Measurements from ENCODE around the gene PPIP5K1. TPM values are rescaled to one million over a fixed set of nuclear protein-coding genes. Genes with fewer than 3 reads are reported as not detected.
A peak's percentile ranks its signal among the peaks of the same experiment; 100 is the strongest.

PPIP5K1 gene
- total and polyA plus RNA-seq, 2 of the 4 experiments (the other 2 are of a cell fraction), result 12.7 to 14.2 TPM

DNA sequence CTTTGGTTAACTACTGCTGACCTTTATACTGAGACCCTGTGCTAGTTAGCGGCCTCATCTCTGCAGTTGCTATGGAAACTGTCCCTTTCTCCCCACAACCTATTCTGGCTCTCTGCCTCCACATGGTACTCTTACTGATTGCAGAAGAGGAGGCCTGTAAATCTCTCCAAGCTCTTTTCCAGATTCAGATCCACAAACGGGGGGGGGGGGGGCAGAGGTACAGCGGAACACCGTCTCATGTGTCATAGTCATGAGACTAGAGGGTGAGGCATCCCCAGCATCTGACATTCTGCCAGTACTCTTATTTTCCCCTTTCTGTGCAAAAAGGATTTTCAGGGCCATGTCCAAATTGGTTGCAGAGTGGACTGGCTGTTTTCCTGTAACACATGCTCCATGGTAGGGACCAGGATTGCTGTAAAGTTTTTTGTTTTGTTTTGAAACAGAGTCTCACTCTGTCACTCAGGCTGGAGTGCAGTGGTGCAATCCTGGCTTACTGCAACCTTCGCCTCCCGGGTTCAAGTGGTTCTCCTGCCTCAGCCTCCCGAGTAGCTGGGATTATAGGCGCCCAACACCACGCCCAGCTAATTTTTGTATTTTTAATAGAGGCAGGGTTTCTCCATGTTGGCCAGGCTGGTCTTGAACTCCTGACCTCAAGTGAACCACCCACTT, 80.9 kb downstream of the PPIP5K1 start (continued):
- no peak for TF ChIP-seq SMC3 (IDR thresholded peaks at IDR 0.05; ENCODE audit: low read depth, low read length)

DNA sequence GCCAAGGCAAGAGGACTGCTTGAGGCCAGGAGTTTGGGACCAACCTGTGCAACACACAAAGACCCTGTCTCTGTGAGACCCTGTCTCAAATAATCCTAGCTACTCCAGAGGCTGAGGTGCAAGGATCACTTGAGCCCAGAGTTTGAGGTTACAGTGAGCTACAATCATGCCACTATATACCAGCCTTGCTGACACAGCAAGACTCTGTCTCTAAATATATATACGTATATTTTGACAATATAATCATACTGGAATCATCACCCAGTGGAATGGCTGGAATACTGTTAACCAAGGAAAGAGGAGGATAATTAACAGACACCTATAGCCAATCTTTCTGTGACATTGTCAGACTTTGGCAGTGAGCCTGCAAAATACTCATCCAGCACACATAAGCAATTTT, 81.6 kb downstream of the PPIP5K1 start:
- Histone ChIP-seq H3K4me1 (ENCODE audit: control insufficient read depth, insufficient read depth, low read length) (peaks cover 11% of the 10 kb centered on the region), H3K9ac (ENCODE audit: low read depth, low read length) (no peak overlapping the region), H3K9me3 (ENCODE audit: control insufficient read depth, insufficient read depth, low read length) (no peaks in the 10 kb centered on the region), H3K14ac (replicated peaks; ENCODE audit: low read depth, low read length) (peak overlapping the region; percentile 56; the same call in 1 of the 2 replicates), H2BK5ac (ENCODE audit: low read depth, low read length, poor library complexity, severe bottlenecking) (peak overlapping the region; percentile 20), H2BK15ac (ENCODE audit: low read depth, low read length) (no peak overlapping the region), H3K79me1 (ENCODE audit: low read depth in 1 of 2, low read length in 2 of 2) (peaks cover 0 to 15% of the 10 kb centered on the region in 2 experiments; a peak in 3 of 4 replicates), H2AK9ac (replicated peaks; ENCODE audit: low read depth, low read length, poor library complexity) (no peak overlapping the region), H3K18ac (ENCODE audit: low read depth, low read length) (no peak overlapping the region), H3K4me3 (ENCODE audit: insufficient read depth, low read depth, low read length) (no peak overlapping the region), H3K23ac (ENCODE audit: low read depth, low read length) (peak overlapping the region; percentile 74; the same call in 1 of the 2 replicates), H3K9me1 (ENCODE audit: insufficient read depth, low read length) (peaks cover 14% of the 10 kb centered on the region), H3K4ac (ENCODE audit: low read depth, low read length) (peak overlapping the region; percentile 37; the same call in 1 of the 2 replicates), H3K36me3 (ENCODE audit: control insufficient read depth, insufficient read depth, low read length) (no peaks in the 10 kb centered on the region), H3K27me3 (ENCODE audit: control insufficient read depth, insufficient read depth, low read length) (no peaks in the 10 kb centered on the region), H2AK5ac (ENCODE audit: low read depth, low read length) (0 out of 2 replicates have a peak overlapping the region, but pooled peaks have one; percentile 12), H3K27ac (ENCODE audit: insufficient read depth, low read length) (no peak overlapping the region), H2BK20ac (ENCODE audit: low read depth, low read length) (no peak overlapping the region), H4K8ac (ENCODE audit: low read depth in 2 of 2, low read length in 2 of 2) (no peak overlapping the region), H3K56ac (ENCODE audit: extremely low read depth, insufficient read depth, low read length) (no peak overlapping the region), H2AFZ (replicated peaks; ENCODE audit: low read length, poor library complexity) (no peak overlapping the region), H4K20me1 (ENCODE audit: insufficient read depth, low read length) (no peaks in the 10 kb centered on the region), H4K5ac (ENCODE audit: low read depth, low read length) (no peak overlapping the region), H3K4me2 (ENCODE audit: low read depth, low read length) (no peak overlapping the region), H2BK120ac (ENCODE audit: low read depth, low read length) (no peak overlapping the region), H4K91ac (ENCODE audit: insufficient read depth, low read depth, low read length) (no peak overlapping the region)
- BruUV-seq (replicated peaks), result no TSS peak
- no CpG with 5 or more reads among the region's 1 CpG for whole genome bisulfite sequencing, 2 experiments (ENCODE audit: extremely low coverage in 2 of 2, insufficient read length in 1 of 2)
- in situ Hi-C loops (cut with MboI; ENCODE audit: low sequenced_read_pairs) (no loop called here), dilution Hi-C loops (cut with HindIII; ENCODE audit: low sequenced_read_pairs, unreplicated experiment) (no loop called here), intact Hi-C loops (cut with micrococcal nuclease) (no loop called here)
- POLR2A ChIA-PET (ENCODE audit: unreplicated experiment), result interaction anchor here (0.6 kb wide), 1 partner anchor 138 kb away, joined by 3 read pairs; the partner anchor contains the start of genes TUBGCP4 and ZSCAN29
- ATAC-seq (ENCODE audit: low read depth) (no peak), DNase-seq (no peak)
- CTCF ChIA-PET, result no interaction called here
- TF ChIP-seq, protein P1, sequence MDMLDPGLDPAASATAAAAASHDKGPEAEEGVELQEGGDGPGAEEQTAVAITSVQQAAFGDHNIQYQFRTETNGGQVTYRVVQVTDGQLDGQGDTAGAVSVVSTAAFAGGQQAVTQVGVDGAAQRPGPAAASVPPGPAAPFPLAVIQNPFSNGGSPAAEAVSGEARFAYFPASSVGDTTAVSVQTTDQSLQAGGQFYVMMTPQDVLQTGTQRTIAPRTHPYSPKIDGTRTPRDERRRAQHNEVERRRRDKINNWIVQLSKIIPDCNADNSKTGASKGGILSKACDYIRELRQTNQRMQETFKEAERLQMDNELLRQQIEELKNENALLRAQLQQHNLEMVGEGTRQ (IDR thresholded peaks at IDR 0.05; ENCODE audit: low read depth, low read length), result no peak
- TF ChIP-seq, protein P2, sequence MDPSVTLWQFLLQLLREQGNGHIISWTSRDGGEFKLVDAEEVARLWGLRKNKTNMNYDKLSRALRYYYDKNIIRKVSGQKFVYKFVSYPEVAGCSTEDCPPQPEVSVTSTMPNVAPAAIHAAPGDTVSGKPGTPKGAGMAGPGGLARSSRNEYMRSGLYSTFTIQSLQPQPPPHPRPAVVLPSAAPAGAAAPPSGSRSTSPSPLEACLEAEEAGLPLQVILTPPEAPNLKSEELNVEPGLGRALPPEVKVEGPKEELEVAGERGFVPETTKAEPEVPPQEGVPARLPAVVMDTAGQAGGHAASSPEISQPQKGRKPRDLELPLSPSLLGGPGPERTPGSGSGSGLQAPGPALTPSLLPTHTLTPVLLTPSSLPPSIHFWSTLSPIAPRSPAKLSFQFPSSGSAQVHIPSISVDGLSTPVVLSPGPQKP (IDR thresholded peaks at IDR 0.05; ENCODE audit: borderline replicate concordance, low read depth, low read length), result no peak
- TF ChIP-seq MXI1 (IDR thresholded peaks at IDR 0.05; ENCODE audit: borderline replicate concordance, low read depth, low read length) (no peak), SMC3 (IDR thresholded peaks at IDR 0.05; ENCODE audit: low read depth, low read length) (no peak), CHD1 (IDR thresholded peaks at IDR 0.05; ENCODE audit: low read depth, low read length) (no peak), NFE2L2 (IDR thresholded peaks at IDR 0.05; ENCODE audit: low read depth, low read length) (no peak), RCOR1 (IDR thresholded peaks at IDR 0.05; ENCODE audit: insufficient replicate concordance, low read length) (no peak), MAZ (IDR thresholded peaks at IDR 0.05; ENCODE audit: borderline replicate concordance, low read depth, low read length) (no peak), FOS (IDR thresholded peaks at IDR 0.05; ENCODE audit: low read depth, low read length) (no peak), RFX5 (IDR thresholded peaks at IDR 0.05; ENCODE audit: low read depth, low read length) (no peak), BHLHE40 (IDR thresholded peaks at IDR 0.05; ENCODE audit: low read depth, low read length) (no peak)
- TF ChIP-seq, protein P3, sequence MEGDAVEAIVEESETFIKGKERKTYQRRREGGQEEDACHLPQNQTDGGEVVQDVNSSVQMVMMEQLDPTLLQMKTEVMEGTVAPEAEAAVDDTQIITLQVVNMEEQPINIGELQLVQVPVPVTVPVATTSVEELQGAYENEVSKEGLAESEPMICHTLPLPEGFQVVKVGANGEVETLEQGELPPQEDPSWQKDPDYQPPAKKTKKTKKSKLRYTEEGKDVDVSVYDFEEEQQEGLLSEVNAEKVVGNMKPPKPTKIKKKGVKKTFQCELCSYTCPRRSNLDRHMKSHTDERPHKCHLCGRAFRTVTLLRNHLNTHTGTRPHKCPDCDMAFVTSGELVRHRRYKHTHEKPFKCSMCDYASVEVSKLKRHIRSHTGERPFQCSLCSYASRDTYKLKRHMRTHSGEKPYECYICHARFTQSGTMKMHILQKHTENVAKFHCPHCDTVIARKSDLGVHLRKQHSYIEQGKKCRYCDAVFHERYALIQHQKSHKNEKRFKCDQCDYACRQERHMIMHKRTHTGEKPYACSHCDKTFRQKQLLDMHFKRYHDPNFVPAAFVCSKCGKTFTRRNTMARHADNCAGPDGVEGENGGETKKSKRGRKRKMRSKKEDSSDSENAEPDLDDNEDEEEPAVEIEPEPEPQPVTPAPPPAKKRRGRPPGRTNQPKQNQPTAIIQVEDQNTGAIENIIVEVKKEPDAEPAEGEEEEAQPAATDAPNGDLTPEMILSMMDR (conservative IDR thresholded peaks at IDR 0.05; ENCODE audit: low read depth, low read length), result no peak
